Endodermal cell (in vitro differentiated cells): Measurements from ENCODE around the gene SORCS2. TPM values are rescaled to one million over a fixed set of nuclear protein-coding genes. Genes with fewer than 3 reads are reported as not detected.

Experiments used
- DNase-seq: peaks from one replicate; pipeline ENCODE4 v3.0.0-alpha.2; 2017
- H3K27ac ChIP-seq: 2 replicates; pipeline ENCODE4 v1.5.1; 2013; ENCODE audit warnings: mild to moderate bottlenecking, low read depth, low read length, moderate library complexity
- H3K27me3 ChIP-seq: 2 replicates; pipeline ENCODE4 v1.6.1; 2013; ENCODE audit warnings: mild to moderate bottlenecking, low read length, moderate library complexity; ENCODE audit not compliant: insufficient read depth, control insufficient read depth, poor library complexity, severe bottlenecking
- H3K36me3 ChIP-seq: 2 replicates; pipeline ENCODE4 v1.7.0; 2013; ENCODE audit warnings: mild to moderate bottlenecking, low read length, moderate library complexity; ENCODE audit not compliant: control insufficient read depth, insufficient read depth
- H3K4me1 ChIP-seq: one replicate; pipeline ENCODE4 v1.7.0; 2013; ENCODE audit warnings: low read length; ENCODE audit not compliant: control insufficient read depth, insufficient read depth
- H3K4me3 ChIP-seq: 2 replicates; pipeline ENCODE4 v1.5.1; 2013; ENCODE audit warnings: mild to moderate bottlenecking, low read length, moderate library complexity
- H3K9ac ChIP-seq: 2 replicates; pipeline ENCODE4 v1.6.1; 2013; ENCODE audit warnings: mild to moderate bottlenecking, low read length, moderate library complexity; ENCODE audit not compliant: poor library complexity, severe bottlenecking; ENCODE audit errors: extremely low read depth
- H3K9me3 ChIP-seq: 2 replicates; pipeline ENCODE4 v1.6.1; 2013; ENCODE audit warnings: mild to moderate bottlenecking, low read length, moderate library complexity; ENCODE audit not compliant: control insufficient read depth
- H3K27ac Mint-ChIP-seq: 2 replicates; pipeline ENCODE4 v1.8.0; 2020; ENCODE audit warnings: mixed read lengths
- H3K27me3 Mint-ChIP-seq: 2 replicates; pipeline ENCODE4 v1.8.0; 2021; ENCODE audit warnings: mild to moderate bottlenecking, mixed read lengths; ENCODE audit not compliant: insufficient read depth
- H3K36me3 Mint-ChIP-seq: 2 replicates; pipeline ENCODE4 v1.8.0; 2020; ENCODE audit warnings: low read depth, mixed read lengths
- H3K4me1 Mint-ChIP-seq: 2 replicates; pipeline ENCODE4 v1.8.0; 2020; ENCODE audit warnings: mixed read lengths
- H3K4me3 Mint-ChIP-seq: 2 replicates; pipeline ENCODE4 v1.8.0; 2020; ENCODE audit warnings: mild to moderate bottlenecking, moderate library complexity, mixed read lengths
- H3K9me3 Mint-ChIP-seq: 2 replicates; pipeline ENCODE4 v1.8.0; 2020; ENCODE audit warnings: mild to moderate bottlenecking, mixed read lengths
- CTCF ChIP-seq: fragments of 200-600 bp; sonication (generic); conservative IDR thresholded peaks from 2 replicates; pipeline ENCODE4 v1.5.0; 2021; ENCODE audit warnings: antibody characterized with exemption, mild to moderate bottlenecking
- WGBS, 2 experiments: methylation state at CpG; one replicate each; pipeline versions ENCODE4 v1.1.5 to v1.1.7; 2013; ENCODE audit warnings: missing lambda C conversion rate in 2 of 2, mixed read lengths in 1 of 2; ENCODE audit not compliant: insufficient coverage in 1 of 2, insufficient read length in 1 of 2; 5-methylcytosine and 5-hydroxymethylcytosine counted together
- total RNA-seq, 2 donors: library from RNA; stranded (reverse); fragmentation: NEBNext Ultra II Directional in 1 of 2; extraction: Animal tissue kit (Norgen Biotek cat#: 25700) in 1 of 2; gene quantifications; 2 replicates in 1 of 2; 3 replicates in 1 of 2; pipeline ENCODE4 v1.2.1, GENCODE V29; 2021

The SORCS2 gene
- total RNA-seq, 2 donors from 2014 or later, result 1.4 to 1.9 TPM

GRCh38 chr4:7146059-7146785, 46.1 kb upstream of the SORCS2 start:
- Mint-ChIP-seq H3K27me3 (peaks cover 2% of the 10 kb centered on the region), H3K36me3 (no peaks in the 10 kb centered on the region), H3K9me3 (no peaks in the 10 kb centered on the region), H3K4me1 (no peaks in the 10 kb centered on the region), H3K27ac (no peak overlapping the region), H3K4me3 (no peak overlapping the region)
- H3K9ac ChIP-seq, result no peak overlapping the region
- H3K4me3 ChIP-seq, result no peak overlapping the region
- no peaks in the 10 kb centered on the region for H3K36me3 ChIP-seq
- WGBS, 2 experiments, result 87 to 93% methylated on average over 10 to 15 of the region's 15 CpGs
- DNase-seq, result no peak
- H3K27me3 ChIP-seq, result no peaks in the 10 kb centered on the region
- no peaks in the 10 kb centered on the region for H3K9me3 ChIP-seq
- no peak overlapping the region for H3K27ac ChIP-seq
- TF ChIP-seq CTCF, result no peak
- no peaks in the 10 kb centered on the region for H3K4me1 ChIP-seq

DNA sequence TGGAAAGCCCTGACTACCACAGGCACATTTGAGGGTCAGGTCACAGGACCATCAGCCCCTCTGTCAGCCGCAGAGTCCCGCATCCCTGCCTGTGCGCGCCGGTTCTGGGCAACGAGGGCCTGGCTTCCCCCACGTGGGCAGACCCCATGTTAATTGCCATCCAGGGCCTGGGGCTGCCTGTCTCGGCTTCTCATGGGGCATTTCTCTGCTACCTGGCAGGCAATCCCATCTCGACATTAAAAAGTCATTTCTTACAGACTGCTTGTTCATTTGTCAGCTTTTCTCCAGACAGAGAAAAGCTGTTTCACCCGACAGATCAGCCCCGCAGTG, 45.6 kb upstream of the SORCS2 start:
- Mint-ChIP-seq H3K36me3 (no peaks in the 10 kb centered on the region), H3K27ac (no peak overlapping the region), H3K9me3 (no peaks in the 10 kb centered on the region), H3K4me3 (no peak overlapping the region), H3K27me3 (peaks cover 2% of the 10 kb centered on the region), H3K4me1 (no peaks in the 10 kb centered on the region)
- H3K4me1 ChIP-seq, result no peaks in the 10 kb centered on the region
- H3K36me3 ChIP-seq, result no peaks in the 10 kb centered on the region
- H3K9ac ChIP-seq, result no peak overlapping the region
- no peak overlapping the region for H3K4me3 ChIP-seq
- no peaks in the 10 kb centered on the region for H3K9me3 ChIP-seq
- H3K27ac ChIP-seq, result no peak overlapping the region
- H3K27me3 ChIP-seq, result no peaks in the 10 kb centered on the region
- TF ChIP-seq CTCF, result no peak
- 88 to 89% methylated on average over 7 to 11 of the region's 11 CpGs for WGBS, 2 experiments
- DNase-seq, result no peak

GRCh38 chr4:7147261-7147660, 45.1 kb upstream of the SORCS2 start:
- H3K9me3 Mint-ChIP-seq, result no peaks in the 10 kb centered on the region
- no peak overlapping the region for H3K9ac ChIP-seq
- H3K4me3 Mint-ChIP-seq, result no peak overlapping the region

More at GRCh38 chr4:7147261-7147660, 45.1 kb upstream of the SORCS2 start:
- no peak for DNase-seq
- Histone ChIP-seq H3K9me3 (no peaks in the 10 kb centered on the region), H3K27me3 (no peaks in the 10 kb centered on the region), H3K27ac (no peak overlapping the region), H3K36me3 (no peaks in the 10 kb centered on the region), H3K4me3 (no peak overlapping the region), H3K4me1 (no peaks in the 10 kb centered on the region)
- TF ChIP-seq CTCF, result no peak
- peaks cover 2% of the 10 kb centered on the region for H3K27me3 Mint-ChIP-seq
- WGBS, 2 experiments, result 88 to 94% methylated on average over 13 to 15 of the region's 15 CpGs
- no peaks in the 10 kb centered on the region for H3K36me3 Mint-ChIP-seq
- no peaks in the 10 kb centered on the region for H3K4me1 Mint-ChIP-seq
- no peak overlapping the region for H3K27ac Mint-ChIP-seq
